ENCODE results near the gene SCNN1G.

SCNN1G gene

GRCh38 chr16:23257682-23258081, 75.1 kb downstream of the SCNN1G start:
- DNase-seq: no peak

- DNase-seq: no peak
Measured at GRCh38 chr16:23258919-23259237, 76.3 kb downstream of the SCNN1G start.

Data from stimulated activated naive CD4-positive, alpha-beta T cell treated with Interleukin-2 at 50 U/mL for 16 hours (primary cell).